GM21526 (cell line): ENCODE data around the gene POLA1.
"Not testable (repeated sequence)": the region's sequence is repeated elsewhere in the genome, so short reads cannot be mapped to it uniquely, and the experiment has no call there.

Experiments used
- ATAC-seq: cut with Tn5 transposase; IDR thresholded peaks from one replicate; pipeline ENCODE4 v1.9.1; 2021; ENCODE audit warnings: moderate library complexity; ENCODE audit not compliant: unreplicated experiment, low FRiP score

POLA1 gene

GRCh38 chrX:24693453-24694202 lies at the start of gene POLA1:
Gene POLA1, plus strand, starts transcription at chrX:24693918. Its CDS starts 44 bp downstream, at chrX:24693962.
- ATAC-seq, result peak; percentile 90

DNA sequence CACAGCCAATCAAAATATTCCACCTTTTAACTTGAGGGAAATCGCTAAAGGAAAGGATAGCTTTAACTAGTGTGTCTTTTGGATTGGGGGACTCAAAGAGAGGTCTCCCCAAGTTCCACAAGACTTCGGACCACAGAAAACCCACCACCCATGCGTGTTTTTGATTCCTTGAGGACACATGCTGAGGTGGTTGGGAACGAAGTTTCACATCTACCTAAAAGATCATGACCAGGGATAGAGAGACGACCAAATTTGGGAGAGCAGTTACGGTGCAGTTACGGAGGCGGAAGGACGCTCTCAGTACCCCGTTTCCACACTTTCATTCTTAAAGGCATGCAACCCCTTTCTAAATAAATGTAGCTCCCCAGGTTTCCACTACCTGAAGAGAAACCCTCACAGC lies 47.7 kb upstream of the POLA1 start:
- no peak for ATAC-seq

- peak; percentile 12 for ATAC-seq
These were observed 47.0 kb upstream of the POLA1 start for GRCh38 chrX:24646745-24647182.

DNA sequence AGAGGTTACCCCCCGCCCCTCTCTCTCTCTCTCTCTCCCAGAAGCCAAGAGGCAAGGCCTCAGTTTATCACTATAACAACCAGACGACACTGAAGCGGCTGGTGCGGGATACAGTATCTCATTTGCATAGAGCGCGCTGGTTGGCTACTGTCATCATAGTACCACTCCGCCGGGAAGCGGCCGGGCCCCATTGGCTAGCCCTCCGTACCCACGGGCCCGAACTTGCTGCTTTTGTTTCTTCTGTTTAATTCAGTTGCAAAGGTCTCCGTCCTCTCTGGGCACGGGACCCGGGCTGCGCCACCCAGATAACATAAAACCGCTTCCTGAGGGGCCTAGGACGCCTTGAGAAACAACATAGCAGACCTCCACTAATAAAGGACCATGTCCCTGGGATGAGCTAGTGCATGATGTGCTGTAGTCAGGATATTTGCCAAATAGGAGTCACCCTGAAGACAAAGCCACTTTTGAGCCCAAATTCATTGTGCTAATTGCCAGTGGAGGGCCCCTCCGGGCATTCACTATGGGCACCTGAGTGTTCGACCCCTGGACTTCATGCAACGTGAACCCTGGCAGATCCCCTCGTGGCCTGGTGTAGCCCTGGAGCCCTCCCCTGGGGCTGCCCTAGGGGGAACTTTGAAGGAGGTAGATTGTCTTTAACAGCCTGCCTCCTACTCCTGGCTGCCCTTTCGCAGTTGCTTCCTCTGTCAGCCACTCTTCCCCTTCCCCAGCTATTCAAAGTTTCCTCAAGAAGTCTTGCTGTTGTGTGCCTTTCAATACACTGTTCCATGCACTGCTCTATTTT lies 46.3 kb upstream of the POLA1 start, which contains the start of gene PCYT1B:
Gene PCYT1B, minus strand, starts transcription at position 91 of the 802 bp plus-strand sequence. CDS start 242 bp downstream, outside the sequence.
- peak; percentile 84 for ATAC-seq

DNA sequence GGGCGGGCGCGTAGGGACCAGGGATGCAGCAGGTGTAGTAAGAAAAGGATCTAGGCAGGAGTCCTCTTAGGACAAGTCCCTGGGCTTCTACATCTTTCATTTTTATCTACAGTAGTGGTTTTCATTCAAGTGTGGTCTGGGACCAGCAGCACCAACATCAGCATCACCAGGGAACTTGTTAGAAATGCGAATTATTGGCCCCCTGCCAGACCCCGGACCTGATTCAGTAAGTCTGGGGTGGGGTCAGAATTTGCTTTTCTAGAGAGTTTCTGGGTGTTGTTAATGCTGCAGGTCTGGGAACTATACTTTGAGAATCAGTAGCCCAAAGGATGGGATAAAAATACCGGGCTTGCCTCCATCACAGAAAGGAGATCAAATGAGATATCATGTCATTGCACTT lies 45.2 kb upstream of the POLA1 start:
- ATAC-seq, result no peak

DNA sequence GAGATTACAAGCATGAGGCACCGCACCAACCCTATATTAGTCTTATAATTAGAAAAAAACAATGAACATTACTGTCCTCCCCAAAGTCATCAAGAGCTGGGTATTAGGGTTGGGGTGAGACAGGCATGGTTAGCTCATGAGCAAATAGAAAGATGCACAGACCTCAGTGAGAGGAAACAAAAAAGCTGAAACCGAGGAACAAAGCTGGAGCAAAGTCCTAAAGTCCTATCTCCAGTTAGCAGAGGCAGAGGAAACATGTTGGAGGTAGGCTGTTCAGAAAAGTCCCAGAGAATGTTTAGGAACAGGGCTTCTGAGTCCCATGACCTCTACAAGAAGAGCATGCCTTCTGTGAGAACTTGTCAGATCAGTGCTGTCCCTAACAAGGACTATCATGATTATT lies 41.9 kb upstream of the POLA1 start:
- no peak for ATAC-seq

- not testable (repeated sequence) for ATAC-seq
These were observed 38.0 kb upstream of the POLA1 start for GRCh38 chrX:24655679-24656078.

GRCh38 chrX:24657671-24658386 lies 35.9 kb upstream of the POLA1 start:
- no peak for ATAC-seq

GRCh38 chrX:24658421-24658820 lies 35.3 kb upstream of the POLA1 start:
- ATAC-seq, result no peak

DNA sequence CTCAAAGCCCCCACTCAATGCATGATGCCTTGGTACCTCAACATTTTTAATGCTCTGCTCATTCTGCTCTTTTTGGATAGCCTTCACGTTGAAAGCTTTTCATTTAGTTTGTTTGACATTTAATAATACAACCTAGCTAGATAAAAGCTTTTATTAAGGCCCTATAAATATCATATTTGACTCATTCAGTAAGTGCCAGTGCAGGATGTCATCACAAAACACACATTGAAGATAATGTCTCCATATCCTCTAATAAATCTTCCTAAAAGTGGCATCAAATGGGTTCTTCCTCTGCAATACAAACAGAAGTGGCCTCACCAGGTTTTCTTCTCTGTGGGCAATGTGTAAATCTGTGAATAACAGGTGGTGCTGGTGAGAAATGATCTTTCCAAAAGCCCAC lies 34.6 kb upstream of the POLA1 start:
- no peak for ATAC-seq

DNA sequence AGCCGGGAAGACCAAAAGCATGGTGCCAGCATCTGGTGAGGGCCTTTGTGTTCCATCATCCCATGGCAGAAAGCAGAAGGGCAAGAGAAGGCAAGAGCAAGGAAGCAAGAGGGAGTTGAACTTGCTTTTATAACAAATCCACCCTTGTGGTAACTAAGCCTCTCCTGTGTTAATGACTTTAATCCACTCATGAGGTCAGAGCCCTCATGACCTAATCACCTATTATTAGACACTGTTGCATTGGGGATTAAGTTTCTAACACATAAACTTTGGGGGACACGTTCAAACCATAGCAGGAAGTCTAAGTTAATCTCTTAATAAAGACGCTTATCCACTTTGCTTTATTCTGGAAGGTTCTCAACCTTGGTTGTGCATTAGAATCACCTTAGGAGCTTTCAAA lies 34.1 kb upstream of the POLA1 start:
- no peak for ATAC-seq

DNA sequence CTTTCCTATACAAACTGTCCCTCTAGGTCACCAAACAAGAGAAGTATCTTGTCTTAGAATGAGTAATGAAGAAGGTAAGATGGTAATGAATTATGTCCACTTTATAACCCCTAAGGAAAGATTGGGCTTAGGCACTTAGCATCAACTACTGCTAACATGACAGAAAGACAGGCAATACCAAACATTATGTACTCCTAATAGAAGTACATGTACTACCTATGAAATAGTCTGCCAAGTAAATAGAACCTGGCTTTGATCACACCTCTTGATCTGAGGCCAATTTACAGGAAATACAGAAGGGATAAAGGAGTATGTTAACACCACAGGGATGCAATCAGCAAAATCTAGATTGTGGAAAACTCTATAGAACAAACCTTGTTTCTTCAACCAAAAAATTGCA lies 32.4 kb upstream of the POLA1 start:
- no peak for ATAC-seq

GRCh38 chrX:24662352-24662751 lies 31.4 kb upstream of the POLA1 start:
- ATAC-seq, result no peak

DNA sequence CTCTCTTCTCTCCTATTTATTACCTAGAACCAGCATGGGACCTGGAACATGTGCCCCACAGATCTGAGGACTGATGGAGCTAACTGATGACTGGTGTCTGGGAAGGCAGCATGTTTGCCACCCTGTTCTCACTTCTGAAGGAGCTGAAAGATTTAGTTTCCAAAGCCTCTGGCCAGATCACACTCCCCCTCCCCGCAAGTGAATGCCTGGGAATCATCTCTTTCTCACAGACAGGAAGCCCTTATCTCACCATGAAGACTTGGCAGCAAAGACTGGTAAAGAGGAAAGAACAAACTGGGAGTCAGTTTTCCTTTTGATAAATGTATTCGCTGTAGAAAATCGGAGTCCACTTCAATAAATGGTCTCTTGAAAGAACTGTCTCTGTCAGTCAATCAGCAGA lies 25.6 kb upstream of the POLA1 start:
- no peak for ATAC-seq

GRCh38 chrX:24672701-24673190 lies 21.0 kb upstream of the POLA1 start:
- no peak for ATAC-seq

DNA sequence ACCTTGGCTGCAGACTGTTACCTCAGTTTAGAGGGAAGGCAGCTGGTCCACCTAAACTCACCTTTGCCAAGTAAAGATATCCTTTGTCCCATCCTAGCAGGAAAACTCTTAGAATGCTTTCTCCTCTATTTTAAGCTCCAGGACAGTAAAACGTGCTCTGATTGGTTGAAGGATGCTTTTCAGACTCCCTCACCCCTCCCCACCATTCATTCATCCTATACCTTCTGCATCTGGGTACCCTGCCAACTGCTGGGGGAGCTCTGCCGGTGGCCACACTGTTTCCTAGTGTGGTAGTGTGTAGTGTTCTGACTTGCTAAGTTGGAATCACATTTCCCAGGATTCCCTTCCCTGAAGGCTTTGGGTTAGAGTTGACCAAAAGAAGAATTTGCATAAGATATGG lies 20.3 kb upstream of the POLA1 start:
- no peak for ATAC-seq

GRCh38 chrX:24676403-24677024 lies 17.2 kb upstream of the POLA1 start:
- ATAC-seq, result peak; percentile 69

- no peak for ATAC-seq
These were observed 10.8 kb upstream of the POLA1 start for GRCh38 chrX:24682739-24683432.

DNA sequence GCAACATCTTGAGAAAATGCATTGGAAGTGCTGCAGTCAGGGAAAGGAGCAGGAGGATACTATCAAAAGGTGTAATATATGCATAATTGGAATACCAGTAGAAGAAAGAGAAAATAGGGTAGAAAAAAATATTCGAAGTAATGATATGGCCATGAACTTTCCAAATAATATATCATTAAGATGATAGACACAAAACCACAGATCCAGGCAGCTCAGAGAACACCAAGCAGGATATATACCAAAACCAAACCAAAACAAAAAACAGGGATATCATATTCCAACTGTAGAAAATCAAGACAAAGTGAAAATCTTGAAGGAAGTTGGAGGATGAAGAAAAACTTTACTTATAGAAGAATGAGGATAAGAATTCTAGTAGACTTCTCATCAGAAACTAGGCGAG lies 9.7 kb upstream of the POLA1 start:
- ATAC-seq, result no peak

DNA sequence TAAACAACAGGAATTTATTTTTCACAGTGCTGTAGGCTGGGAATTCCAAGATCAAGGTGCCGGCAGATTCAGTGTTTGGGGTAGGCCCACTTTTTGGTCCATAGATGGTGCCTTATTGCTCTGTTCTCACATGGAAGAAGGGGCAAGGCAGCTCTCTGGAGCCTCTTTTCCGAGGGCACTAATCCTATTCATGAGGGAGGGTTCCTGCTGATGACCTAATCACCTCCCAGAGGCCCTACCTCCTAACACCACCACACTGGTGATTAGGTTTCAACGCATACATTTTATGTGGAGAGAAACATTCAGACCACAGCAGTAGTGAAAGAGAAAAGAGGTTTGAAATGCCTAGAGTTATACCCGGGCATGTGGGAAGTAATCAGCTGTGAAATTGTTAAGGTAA lies 1.4 kb upstream of the POLA1 start:
- ATAC-seq, result no peak
